ENCODE measurements around the gene ZNF302.

GRCh38 chr19:34711890-34712289, 34.4 kb downstream of the ZNF302 start:
- TF ChIP-seq EZH2 (IDR thresholded peaks at IDR 0.05; ENCODE audit: borderline replicate concordance, low read length) (no peak), CTCF (IDR thresholded peaks at IDR 0.05; ENCODE audit: low read length) (no peak)
